HEK293 (cell line): ENCODE measurements around the gene NAPSA.

ENCODE experiments used
- BCL11A ChIP-seq: fragments of 450-650 bp; formaldehyde crosslinking; IDR thresholded peaks from 2 replicates; pipeline ENCODE4 v1.5.1; 2016; ENCODE audit warnings: low read depth, missing biosample characterization, missing genetic modification characterization
- GLI4 ChIP-seq: fragments of 450-650 bp; formaldehyde crosslinking; IDR thresholded peaks from 2 replicates; pipeline ENCODE4 v1.5.1; 2016; ENCODE audit warnings: missing biosample characterization, missing genetic modification characterization
- KLF16 ChIP-seq: fragments of 450-650 bp; formaldehyde crosslinking; IDR thresholded peaks from 2 replicates; pipeline ENCODE4 v1.5.1; 2017; ENCODE audit warnings: missing biosample characterization, missing genetic modification characterization
- KLF9 ChIP-seq: fragments of 450-650 bp; formaldehyde crosslinking; IDR thresholded peaks from 2 replicates; pipeline ENCODE4 v1.5.1; 2016; ENCODE audit warnings: missing biosample characterization, missing genetic modification characterization, low read depth
- ZNF416 ChIP-seq: fragments of 450-650 bp; formaldehyde crosslinking; IDR thresholded peaks from 2 replicates; pipeline ENCODE4 v1.5.1; 2016; ENCODE audit warnings: missing biosample characterization, missing genetic modification characterization
- ZNF596 ChIP-seq: fragments of 450-650 bp; IDR thresholded peaks from 2 replicates; pipeline ENCODE4 v1.5.0; 2018; ENCODE audit warnings: missing biosample characterization, mild to moderate bottlenecking, missing genetic modification characterization, moderate library complexity
- ZNF785 ChIP-seq: fragments of 450-650 bp; formaldehyde crosslinking; IDR thresholded peaks from 2 replicates; pipeline ENCODE4 v1.5.1; 2016; ENCODE audit warnings: missing biosample characterization, missing genetic modification characterization
- TF ChIP-seq, protein P1 (sequence below): fragments of 450-650 bp; formaldehyde crosslinking; IDR thresholded peaks from 2 replicates; pipeline ENCODE4 v1.5.1; 2016; ENCODE audit warnings: missing biosample characterization, missing genetic modification characterization
- TF ChIP-seq, protein P2 (sequence below): fragments of 450-650 bp; formaldehyde crosslinking; IDR thresholded peaks from 2 replicates; pipeline ENCODE4 v1.5.1; 2016; ENCODE audit warnings: missing biosample characterization, missing genetic modification characterization
- TF ChIP-seq, protein P3 (sequence below): fragments of 450-650 bp; formaldehyde crosslinking; IDR thresholded peaks from 2 replicates; pipeline ENCODE4 v1.5.1; 2016; ENCODE audit warnings: missing biosample characterization, missing genetic modification characterization
- TF ChIP-seq, protein P4 (sequence below): fragments of 450-650 bp; formaldehyde crosslinking; IDR thresholded peaks from 2 replicates; pipeline ENCODE4 v1.5.1; 2016; ENCODE audit warnings: missing biosample characterization, missing genetic modification characterization
- TF ChIP-seq, protein P5 (sequence below): fragments of 450-650 bp; formaldehyde crosslinking; IDR thresholded peaks from 2 replicates; pipeline ENCODE4 v1.5.1; 2016; ENCODE audit warnings: missing biosample characterization, missing genetic modification characterization
- TF ChIP-seq, protein P6 (sequence below): sonication (generic); formaldehyde crosslinking; IDR thresholded peaks from 2 replicates; pipeline ENCODE4 v1.8.1; 2022; ENCODE audit warnings: mild to moderate bottlenecking, moderate library complexity, missing genetic modification reagents

DNA sequence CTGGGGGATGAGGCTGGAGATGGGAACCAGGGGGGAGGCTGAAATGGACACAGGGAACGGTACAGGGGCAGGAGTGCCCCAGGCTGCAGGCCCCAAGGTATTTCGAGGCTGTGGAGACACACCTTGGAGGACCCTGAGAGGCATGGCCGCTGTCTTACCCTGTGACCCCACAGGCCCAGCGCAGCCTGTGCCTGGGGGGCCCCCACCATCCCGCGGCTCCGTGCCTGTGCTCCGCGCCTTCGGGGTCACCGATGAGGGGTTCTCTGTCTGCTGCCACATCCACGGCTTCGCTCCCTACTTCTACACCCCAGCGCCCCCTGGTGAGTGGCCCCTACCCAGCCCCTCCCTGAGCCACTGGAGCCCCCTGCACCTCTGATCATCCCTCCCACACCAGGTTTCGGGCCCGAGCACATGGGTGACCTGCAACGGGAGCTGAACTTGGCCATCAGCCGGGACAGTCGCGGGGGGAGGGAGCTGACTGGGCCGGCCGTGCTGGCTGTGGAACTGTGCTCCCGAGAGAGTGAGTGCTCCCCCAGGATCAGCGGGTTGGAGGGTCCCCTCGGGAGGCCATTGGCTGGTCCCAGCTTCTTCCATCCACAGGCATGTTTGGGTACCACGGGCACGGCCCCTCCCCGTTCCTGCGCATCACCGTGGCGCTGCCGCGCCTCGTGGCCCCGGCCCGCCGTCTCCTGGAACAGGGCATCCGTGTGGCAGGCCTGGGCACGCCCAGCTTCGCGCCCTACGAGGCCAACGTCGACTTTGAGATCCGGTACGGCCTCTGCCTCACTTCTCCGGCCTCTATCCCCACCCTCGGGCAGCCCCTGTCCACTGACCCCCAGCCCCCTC, 36.4 kb upstream of the NAPSA start:
- TF ChIP-seq, protein P1, sequence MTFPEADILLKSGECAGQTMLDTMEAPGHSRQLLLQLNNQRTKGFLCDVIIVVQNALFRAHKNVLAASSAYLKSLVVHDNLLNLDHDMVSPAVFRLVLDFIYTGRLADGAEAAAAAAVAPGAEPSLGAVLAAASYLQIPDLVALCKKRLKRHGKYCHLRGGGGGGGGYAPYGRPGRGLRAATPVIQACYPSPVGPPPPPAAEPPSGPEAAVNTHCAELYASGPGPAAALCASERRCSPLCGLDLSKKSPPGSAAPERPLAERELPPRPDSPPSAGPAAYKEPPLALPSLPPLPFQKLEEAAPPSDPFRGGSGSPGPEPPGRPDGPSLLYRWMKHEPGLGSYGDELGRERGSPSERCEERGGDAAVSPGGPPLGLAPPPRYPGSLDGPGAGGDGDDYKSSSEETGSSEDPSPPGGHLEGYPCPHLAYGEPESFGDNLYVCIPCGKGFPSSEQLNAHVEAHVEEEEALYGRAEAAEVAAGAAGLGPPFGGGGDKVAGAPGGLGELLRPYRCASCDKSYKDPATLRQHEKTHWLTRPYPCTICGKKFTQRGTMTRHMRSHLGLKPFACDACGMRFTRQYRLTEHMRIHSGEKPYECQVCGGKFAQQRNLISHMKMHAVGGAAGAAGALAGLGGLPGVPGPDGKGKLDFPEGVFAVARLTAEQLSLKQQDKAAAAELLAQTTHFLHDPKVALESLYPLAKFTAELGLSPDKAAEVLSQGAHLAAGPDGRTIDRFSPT (tag by site-specific recombination), result no peak
- TF ChIP-seq BCL11A (tag by site-specific recombination) (no peak), KLF16 (no peak), KLF9 (tag by site-specific recombination) (no peak), GLI4 (tag by site-specific recombination) (no peak), ZNF416 (tag by site-specific recombination) (no peak), ZNF596 (no peak), ZNF785 (tag by site-specific recombination) (no peak)
- TF ChIP-seq, protein P2, sequence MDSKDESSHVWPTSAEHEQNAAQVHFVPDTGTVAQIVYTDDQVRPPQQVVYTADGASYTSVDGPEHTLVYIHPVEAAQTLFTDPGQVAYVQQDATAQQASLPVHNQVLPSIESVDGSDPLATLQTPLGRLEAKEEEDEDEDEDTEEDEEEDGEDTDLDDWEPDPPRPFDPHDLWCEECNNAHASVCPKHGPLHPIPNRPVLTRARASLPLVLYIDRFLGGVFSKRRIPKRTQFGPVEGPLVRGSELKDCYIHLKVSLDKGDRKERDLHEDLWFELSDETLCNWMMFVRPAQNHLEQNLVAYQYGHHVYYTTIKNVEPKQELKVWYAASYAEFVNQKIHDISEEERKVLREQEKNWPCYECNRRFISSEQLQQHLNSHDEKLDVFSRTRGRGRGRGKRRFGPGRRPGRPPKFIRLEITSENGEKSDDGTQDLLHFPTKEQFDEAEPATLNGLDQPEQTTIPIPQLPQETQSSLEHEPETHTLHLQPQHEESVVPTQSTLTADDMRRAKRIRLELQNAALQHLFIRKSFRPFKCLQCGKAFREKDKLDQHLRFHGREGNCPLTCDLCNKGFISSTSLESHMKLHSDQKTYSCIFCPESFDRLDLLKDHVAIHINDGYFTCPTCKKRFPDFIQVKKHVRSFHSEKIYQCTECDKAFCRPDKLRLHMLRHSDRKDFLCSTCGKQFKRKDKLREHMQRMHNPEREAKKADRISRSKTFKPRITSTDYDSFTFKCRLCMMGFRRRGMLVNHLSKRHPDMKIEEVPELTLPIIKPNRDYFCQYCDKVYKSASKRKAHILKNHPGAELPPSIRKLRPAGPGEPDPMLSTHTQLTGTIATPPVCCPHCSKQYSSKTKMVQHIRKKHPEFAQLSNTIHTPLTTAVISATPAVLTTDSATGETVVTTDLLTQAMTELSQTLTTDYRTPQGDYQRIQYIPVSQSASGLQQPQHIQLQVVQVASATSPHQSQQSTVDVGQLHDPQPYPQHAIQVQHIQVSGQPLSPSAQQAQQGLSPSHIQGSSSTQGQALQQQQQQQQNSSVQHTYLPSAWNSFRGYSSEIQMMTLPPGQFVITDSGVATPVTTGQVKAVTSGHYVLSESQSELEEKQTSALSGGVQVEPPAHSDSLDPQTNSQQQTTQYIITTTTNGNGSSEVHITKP (tag by site-specific recombination), result no peak
- TF ChIP-seq, protein P3, sequence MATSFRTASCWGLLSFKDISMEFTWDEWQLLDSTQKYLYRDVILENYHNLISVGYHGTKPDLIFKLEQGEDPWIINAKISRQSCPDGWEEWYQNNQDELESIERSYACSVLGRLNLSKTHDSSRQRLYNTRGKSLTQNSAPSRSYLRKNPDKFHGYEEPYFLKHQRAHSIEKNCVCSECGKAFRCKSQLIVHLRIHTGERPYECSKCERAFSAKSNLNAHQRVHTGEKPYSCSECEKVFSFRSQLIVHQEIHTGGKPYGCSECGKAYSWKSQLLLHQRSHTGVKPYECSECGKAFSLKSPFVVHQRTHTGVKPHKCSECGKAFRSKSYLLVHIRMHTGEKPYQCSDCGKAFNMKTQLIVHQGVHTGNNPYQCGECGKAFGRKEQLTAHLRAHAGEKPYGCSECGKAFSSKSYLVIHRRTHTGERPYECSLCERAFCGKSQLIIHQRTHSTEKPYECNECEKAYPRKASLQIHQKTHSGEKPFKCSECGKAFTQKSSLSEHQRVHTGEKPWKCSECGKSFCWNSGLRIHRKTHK, result no peak
- TF ChIP-seq, protein P4, sequence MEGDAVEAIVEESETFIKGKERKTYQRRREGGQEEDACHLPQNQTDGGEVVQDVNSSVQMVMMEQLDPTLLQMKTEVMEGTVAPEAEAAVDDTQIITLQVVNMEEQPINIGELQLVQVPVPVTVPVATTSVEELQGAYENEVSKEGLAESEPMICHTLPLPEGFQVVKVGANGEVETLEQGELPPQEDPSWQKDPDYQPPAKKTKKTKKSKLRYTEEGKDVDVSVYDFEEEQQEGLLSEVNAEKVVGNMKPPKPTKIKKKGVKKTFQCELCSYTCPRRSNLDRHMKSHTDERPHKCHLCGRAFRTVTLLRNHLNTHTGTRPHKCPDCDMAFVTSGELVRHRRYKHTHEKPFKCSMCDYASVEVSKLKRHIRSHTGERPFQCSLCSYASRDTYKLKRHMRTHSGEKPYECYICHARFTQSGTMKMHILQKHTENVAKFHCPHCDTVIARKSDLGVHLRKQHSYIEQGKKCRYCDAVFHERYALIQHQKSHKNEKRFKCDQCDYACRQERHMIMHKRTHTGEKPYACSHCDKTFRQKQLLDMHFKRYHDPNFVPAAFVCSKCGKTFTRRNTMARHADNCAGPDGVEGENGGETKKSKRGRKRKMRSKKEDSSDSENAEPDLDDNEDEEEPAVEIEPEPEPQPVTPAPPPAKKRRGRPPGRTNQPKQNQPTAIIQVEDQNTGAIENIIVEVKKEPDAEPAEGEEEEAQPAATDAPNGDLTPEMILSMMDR (tag by site-specific recombination), result no peak
- TF ChIP-seq, protein P5, sequence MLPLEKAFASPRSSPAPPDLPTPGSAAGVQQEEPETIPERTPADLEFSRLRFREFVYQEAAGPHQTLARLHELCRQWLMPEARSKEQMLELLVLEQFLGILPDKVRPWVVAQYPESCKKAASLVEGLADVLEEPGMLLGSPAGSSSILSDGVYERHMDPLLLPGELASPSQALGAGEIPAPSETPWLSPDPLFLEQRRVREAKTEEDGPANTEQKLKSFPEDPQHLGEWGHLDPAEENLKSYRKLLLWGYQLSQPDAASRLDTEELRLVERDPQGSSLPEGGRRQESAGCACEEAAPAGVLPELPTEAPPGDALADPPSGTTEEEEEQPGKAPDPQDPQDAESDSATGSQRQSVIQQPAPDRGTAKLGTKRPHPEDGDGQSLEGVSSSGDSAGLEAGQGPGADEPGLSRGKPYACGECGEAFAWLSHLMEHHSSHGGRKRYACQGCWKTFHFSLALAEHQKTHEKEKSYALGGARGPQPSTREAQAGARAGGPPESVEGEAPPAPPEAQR (tag by site-specific recombination), result no peak
- TF ChIP-seq, protein P6, sequence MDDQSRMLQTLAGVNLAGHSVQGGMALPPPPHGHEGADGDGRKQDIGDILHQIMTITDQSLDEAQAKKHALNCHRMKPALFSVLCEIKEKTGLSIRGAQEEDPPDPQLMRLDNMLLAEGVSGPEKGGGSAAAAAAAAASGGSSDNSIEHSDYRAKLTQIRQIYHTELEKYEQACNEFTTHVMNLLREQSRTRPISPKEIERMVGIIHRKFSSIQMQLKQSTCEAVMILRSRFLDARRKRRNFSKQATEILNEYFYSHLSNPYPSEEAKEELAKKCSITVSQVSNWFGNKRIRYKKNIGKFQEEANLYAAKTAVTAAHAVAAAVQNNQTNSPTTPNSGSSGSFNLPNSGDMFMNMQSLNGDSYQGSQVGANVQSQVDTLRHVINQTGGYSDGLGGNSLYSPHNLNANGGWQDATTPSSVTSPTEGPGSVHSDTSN, result no peak
